Fibroblast of skin of abdomen (primary cell): ENCODE data around the gene CTU1.

Experiments used
- DNase-seq: peaks from one replicate; pipeline ENCODE4 v3.0.0-alpha.2; 2013

Gene CTU1

DNA sequence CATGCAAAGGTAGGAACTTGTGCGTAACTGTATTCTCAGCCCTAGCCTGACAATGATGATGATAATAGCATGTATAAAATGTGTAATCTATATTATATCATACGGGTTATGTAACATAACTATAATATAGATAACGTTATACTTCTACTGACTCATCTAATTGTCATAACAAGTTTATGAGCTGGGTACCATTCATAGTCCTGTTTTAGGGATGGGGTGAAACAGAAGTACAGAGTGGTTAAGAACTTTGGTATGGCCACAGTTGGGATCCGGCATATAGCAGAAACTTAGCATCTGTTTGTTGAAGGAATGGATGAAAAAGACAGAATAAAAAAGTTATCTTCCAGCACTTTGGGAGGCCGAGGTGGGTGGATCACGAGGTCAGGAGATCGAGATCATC is 5.2 kb downstream of the CTU1 start:
- no peak for DNase-seq

DNA sequence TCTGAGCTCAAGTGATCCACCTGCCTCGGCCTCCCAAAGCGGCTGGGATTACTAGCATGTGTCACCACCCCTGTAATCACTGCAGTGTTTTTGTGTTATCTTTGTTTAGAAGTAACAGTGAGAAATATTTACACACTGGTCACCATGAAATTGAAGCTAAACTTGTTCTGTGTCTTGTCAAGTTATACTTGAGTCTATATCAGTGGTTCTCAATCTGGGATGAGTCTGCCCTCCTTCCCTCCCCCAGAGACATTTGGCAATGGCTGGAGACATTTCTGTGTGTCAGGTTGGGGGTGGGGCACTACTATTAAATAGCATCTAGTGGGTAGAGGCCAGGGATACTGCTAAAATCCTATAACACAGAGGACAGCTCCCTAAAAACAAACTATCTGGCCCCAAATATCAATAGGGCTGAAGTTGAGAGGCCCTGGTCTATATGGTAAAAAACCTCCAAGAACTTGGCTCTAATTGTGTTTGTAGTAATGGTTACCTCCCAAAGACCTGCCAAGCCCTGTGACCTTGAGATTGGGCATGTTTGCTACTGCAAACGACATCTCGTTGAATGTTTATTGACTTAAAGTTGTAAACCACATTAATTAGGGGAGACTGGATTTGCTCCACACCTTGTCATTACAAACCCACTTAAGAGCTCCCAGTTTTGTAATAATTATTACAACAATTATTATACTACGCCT is 6.9 kb downstream of the CTU1 start:
- no peak for DNase-seq

DNA sequence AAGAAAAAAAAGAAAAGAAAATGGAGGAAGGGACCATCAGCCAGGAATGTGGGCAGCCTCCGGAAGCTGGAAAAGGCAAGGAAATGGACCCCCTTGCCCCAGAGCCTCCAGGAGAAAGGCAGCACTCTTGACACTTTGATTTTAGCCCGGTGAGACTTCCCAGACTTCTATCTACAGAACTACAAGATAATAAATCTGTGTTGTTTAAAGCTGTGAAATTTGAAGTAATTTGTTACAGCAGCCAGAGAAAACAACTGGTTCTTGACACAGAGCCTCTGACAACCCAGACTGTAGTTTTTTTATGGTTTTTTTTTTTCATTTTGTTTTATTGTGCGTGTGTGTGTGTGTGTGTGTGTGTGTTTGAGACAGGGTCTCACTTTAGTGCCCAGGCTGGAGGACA is 7.6 kb downstream of the CTU1 start:
- DNase-seq, result no peak

DNA sequence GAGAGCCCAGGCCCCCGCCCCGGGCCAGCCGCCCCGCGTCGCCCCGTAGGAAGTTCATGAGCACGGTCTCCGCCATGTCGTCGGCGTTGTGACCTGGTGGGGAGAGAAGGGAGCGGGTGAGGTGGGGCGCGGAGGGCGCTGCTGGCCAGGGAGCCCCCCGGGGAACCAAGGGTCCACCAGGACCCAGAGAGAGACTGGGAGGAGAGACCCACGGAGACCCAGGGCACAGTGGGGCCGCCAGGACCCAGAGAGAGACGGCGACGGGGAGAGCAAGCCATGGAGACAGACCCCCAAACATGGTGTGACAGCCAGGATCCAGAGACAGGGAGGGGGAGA is 9.2 kb downstream of the CTU1 start:
- no peak for DNase-seq

DNA sequence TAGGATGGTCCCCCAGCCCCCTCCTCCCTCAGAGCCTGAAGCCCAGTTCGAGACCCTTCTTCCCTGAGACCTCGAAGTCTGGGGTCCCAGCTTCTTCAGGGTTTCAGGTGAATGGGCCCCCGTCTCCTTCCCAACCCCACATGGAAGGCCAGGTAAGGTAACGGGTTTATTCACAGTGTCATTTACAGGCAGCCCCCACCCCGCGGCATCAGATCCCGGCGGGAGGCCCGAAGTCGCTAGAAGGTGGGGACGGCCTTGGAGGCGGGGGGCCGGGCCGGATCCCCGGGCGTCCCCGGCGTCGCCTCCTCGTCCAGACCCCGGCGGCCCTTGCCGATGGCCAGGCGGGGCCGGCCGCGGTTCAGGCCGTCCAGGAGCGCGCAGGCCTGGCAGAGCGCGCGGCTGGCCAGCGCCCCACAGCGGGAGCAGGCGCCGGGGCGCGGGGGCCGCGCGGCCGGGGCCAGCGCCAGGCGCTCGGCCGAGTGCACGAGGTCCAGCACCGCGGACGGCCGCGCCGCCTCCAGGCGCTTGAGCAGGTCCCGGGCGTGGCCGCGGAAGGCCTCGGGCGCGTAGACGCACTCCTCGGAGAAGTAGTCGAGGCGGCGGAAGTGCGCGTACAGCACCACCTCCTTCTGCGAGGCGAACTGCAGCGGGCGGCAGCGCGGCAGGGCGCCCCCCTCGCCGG is 9.7 kb downstream of the CTU1 start:
- DNase-seq, result peak; percentile 35

DNA sequence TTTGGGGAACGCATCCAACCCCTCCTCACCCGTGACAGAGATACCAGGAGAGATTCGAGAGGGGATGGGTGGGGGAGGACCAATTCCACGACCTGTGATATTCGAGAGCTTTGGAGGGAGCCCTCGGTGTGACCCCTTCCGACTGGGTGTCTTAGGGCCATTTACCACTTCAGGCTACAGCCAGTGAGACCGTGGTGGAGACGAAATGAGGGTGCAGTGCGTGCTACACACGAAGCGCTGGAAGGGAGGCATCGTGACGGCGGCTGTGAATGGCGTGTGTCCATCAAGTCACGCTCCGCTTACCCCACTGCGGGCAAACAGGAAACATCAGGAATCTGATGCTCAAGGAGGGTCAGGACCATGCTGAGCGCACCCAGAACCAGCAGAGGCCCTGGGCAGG is 10.4 kb downstream of the CTU1 start:
- no peak for DNase-seq

DNA sequence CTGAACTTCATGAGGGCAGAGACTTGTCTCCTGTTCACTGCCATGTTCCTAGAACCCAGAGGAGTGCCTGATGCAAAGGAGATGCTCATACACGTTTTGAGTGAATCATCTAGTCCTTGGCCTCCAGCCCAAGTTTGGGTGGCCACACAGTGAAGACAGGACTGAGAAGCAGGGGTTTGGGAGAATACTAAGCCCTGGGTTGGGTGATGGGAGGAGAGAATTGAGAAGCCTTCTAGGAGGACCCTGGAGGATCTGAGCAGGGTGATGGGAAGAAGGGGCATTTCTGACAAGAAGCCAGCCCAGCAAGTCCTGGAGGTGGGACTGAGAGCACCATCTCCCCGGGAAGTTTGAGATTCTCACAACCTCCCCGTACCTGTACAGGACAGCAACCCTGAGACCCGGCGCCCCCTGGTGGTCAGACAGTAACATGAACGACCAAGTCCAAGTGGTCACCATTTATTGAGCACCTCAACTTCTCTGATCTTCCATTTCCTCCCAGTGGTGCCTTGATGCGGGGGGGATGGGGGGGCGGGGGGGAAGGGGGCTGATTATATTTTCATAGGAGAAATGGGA is 11.0 kb downstream of the CTU1 start:
- peak; percentile 62 for DNase-seq

DNA sequence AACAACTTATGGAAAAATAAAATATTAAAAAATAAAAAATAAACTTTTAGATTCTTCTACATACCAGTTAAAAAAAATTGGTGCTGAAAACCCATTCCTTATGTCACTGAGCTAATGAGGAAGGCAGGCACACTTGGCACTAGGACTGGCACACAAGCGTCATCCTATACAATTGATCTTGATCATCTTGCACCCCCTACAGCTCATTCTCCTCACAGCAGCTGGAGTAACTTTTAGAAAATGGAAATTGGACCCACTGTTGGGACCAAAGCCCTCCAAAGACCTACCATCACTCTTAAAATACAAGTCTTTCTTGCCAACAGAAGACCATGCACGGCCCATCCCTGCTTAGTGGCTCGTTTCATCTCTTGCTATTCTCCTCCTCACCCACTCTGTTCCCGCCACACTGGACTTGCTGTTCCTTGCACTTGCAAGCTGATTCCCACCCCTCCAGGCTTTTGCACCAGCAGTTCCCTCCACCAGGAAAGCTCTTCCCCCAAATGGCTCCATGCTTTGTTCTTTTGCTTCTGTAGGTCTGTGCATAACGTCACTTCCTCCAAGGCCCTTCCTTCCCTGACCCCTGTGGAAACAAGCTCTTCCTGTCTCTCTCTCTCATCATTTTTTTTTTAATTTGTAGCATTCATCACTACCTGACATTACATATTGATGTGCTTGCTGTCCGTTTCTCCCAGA is 11.6 kb downstream of the CTU1 start:
- DNase-seq, result no peak

DNA sequence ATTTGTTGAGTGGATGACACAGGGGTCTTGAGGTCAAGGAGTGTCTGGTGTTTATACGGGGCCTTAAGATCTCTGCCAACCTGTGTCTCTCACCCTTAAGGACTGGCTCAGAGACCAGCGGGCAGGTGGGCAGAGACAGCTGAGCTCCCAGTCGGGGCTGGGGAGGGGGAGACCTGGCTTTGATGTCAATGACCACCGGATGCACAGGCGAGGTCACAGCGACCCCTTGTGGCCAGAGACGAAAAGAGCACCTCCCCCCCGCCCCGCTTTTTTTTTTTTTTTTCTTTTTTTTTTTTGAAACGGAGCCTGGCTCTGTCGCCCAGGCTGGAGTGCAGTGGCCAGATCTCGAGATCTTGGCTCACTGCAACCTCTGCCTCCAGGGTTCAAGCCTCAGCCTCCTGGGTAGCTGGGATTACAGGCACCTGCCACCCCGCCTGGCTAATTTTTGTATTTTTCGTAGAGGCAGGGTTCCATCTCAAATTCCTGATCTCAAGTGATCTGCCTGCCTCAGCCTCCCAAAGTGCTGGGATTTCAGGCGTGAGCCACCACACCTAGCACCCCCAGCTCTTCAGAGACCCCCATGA is 13.4 kb downstream of the CTU1 start:
- DNase-seq, result no peak

DNA sequence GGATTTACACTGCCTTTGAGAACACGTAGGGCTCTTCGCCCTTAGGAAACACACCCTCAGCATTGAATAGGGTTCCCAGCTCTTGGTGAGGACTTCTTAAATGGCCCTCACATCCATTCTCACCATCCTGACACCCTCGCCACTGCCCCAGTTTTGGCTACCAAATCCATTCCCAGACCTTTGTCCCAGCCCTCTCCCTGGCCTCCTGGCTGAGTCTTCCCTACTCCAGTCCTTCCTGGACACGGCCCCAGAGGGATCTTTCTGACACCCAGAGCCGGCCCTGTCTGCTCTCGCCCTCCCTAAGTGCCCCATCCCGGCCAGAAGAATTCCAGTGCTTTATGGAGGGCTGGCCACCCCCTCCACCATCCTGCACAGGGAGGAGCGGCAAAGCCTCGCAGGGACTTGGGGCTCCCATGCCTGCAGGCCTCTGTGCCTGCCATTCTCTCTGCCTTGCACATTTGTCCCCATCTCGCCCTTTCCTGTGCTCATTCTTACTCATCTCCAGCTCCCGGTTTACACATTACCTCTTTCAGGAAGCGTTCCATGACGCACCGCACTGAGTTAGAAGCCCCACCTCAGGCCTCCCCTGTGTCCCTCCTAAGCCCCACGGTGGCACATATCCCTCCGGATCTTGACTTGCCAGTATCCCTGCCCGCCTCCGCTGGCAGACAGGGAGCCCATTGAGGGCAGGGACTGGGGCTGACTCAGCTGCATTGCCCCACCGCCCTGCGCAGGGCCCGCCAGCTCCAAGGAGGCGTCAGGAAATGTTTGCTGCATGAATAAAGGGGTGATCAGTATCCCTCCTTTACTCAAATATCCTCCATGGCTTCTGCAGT is 14.5 kb downstream of the CTU1 start:
- DNase-seq, result no peak

DNA sequence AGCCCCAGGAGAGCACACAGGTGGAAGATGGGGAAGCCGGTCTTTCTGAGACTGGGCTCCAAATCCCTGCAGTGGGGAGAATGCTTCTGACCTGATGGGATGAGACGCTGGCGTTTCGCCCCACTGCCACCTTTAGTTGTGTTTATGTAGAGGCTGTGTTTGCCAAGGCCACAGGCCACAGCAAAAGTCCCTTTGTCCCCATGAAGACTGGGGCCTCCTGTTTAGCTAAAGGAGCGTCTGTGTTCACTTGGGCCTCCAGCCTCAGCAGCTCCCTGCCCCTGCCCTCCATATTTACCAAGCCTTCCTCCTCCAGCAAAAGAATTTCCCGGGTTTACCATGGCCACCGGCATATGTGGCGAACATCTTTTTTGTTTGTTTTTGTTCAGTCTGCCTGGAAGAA is 15.1 kb downstream of the CTU1 start:
- DNase-seq, result no peak

DNA sequence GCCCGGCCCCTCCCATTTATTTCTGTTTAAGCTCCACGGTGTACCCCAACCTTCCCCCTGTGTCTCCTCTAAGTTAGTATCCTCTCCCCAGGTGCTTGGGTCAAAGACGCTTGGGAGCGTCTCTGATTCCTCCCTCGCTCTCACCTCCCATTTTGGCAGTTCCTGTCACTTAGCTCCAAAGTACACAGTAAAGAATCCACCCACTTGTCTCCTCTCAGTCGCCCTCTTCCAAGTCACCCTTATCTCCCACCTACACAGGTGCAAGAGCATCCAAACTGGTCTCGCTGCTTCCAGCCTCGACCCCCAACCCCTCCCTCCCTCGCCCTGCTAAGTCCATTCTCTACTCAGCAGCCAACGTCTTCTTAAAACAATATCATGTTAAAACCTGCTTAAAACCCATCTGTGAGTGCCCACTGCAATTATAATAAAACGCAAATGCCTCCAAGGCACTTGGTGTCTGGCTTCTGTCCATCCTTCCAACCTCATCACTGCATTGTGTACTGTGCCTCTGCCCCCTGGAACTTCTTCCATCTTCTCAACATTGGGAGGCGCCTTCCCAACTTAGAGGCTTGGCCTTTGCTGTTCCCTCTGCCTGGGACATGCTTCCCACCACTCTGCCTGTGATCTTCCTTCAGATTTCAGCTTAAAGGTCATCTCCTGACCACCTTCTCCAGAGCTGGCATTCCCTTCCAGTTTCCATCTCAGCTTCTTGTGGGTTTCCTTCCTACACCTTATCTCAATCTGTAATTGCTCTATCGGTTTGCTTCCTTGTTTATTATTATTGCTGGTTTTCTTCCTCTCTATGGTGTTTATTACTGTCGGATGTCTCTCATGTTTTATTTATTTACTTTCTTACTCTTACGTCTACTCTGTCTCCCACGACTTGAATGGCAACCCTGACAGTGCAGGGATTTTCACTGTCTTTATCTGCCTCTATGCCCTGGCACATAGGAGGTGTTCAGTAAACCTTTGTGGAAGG is 16.0 kb downstream of the CTU1 start:
- DNase-seq, result no peak

DNA sequence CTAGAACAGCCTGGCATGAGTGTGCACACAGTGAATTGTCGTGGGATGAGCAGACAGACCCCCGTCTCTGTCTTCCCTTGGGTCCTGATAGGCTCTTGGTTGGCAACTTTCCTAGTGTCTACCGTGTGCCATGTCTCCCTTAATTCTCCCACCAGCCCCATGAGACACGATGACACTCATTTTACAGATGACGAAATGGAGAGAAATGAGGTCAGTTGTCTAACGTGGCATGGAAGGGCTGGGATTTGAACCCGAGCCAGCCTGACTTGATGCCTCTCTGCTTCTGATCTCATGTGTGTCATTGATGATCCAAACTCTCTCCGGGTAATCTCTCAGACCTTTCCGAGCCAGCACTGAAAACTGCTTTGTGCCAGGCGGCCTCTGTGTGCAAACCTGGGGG is 17.1 kb downstream of the CTU1 start:
- no peak for DNase-seq

DNA sequence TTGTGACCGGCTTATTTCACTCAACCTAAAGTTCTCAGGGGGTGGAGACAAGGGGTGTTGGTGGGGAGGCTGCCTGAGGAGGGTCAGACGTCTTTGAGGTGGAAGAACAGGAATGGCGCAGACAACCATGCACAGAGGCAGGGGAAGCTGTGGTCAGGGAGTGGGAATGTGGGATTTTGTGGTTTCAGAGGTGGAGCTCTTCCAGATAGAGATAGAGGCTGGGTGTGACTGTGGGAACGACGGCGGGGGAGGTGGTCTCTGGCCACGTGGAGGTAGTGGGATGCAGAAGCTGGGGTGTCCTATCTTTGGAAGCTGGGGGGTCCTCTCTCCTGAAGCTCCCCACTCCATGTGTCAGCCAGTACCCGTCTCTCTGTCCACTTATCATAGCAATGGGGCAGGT is 17.7 kb downstream of the CTU1 start:
- no peak for DNase-seq

DNA sequence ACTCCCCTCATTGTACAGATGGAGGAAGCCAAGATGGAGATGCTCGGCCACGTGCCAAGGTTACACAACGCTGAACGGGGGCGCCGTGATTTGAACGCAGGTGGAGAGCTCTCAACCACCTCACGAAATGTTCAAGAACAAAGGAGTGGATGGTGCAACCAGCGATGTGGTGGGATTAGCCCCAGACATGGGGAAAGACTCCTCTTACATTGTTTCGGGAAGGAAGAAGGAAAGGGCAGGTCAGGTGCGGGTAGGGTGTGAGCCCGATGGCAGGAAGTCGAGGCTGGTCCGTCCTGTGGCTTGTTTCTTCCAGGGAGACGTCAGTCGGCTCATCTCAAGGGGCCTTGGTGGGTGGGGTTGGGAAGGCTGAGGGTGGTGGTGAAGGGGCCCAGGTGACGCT is 18.4 kb downstream of the CTU1 start:
- DNase-seq, result no peak

DNA sequence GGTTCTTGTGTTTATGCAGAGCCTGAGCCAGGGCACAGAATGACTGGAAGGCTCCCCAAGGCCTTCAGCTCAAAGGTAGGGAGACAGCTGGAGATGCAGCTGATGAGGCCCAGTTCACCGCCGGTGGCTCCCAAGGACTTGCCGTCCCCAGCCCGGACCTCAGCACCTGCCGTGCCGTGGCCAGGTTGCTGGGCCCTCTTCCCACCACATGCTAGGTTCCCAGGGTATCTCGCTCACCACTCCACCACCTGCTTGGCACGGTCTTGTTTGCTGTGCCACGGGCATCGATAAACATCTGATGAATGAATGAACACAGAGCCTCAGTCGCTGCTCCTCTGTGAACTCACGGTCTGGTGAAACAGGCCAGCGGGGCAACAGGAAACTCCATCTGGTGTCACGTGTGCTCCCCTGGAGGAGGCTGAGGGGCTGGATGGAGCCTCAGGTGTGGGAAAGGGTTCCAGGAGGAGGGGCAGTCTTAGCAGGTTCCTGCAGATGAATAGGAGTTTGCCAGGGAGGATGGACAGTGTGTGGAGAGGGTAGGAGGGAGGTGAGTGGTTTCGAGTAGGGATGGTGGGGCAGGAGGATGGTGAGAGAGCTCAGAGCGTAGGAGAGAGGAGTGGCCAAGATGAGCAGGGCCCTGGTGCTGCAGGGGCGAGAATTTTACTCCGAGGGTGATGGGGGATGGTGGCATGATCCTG is 21.9 kb downstream of the CTU1 start:
- DNase-seq, result no peak

DNA sequence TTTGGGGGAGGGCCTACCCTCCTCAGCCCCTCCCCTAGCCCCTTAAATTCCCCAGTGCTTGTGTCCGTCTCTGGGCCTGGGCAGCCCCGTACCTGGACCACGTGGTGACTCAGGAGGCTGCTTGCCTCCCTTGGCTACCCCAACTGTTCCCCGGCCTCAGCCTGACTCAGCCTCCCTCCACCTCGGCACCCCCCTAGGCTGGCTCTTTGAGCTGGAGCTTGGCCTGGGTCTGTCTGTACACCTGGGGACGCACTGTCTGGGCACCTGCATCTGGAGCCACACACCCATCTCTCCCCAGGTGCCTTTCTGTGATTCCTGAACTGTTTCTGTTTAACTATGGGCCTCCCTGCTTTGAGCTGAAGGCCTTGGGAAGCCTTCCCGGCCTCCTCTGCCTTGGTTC is 23.7 kb downstream of the CTU1 start:
- DNase-seq, result no peak

DNA sequence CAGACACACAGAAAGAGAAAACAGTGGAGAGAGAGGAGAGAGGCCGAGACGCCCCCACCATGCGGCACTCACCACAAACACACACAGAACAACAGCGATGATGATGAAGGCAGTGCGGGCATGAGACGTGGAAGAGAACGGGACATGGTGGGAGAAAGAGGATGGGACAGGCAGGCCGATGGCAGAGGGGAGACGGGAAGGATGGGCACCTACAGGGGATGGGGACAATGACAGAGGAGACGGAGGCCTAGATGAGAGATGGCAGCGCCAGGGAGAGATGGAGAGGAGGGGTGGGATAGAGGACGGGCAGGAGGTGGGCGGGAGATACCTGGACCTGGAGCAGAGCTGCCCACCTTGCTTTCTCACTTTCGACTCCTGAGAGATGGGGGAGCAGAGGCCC is 24.4 kb downstream of the CTU1 start:
- DNase-seq, result no peak

DNA sequence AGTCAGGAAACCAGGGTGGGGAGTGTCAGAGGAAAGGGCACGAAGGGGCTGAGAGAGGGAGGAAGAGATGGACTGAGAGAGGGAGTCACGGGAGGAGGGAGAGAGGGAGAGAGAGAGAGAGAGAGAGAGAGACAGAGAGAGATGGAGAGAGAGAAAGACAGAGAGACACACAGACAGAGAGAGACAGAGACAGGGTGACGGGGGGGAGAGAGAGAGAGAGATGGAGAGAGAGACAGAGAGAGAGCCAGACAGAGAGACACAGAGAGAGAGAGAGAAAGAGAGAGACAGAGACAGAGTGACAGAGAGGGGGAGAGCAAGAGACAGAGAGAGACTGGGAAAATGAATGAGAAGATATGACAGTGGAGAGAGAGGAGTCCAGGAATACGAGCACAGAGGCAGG is 25.0 kb downstream of the CTU1 start:
- DNase-seq, result no peak

DNA sequence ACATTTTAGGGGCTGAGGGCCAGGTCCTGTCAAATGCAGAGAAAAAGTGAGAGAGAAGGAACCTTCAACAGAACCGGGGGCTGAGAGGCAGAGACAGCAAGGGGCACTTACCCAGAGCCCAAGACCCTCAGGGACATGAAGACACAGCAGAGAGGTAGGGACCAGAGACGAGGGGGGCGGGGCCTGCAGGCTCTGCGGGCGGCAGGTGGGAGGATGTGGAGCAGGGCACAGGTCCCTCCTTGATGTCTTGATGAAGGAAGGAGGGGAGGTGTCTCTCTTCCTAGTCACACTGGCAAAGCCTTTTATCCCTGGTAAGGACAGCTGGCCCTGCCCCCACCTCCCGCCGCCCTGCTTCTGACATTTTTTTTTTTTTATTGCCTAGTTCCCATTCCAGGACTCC is 25.6 kb downstream of the CTU1 start, which contains the start of gene KLK14:
Gene KLK14, minus strand, starts transcription at position 277 of the 400 bp plus-strand sequence. Its CDS starts 273 bp downstream, at position 4.
- DNase-seq, result no peak
